ENCODE data around the gene SCAPER.

GRCh38 chr15:76625267-76625666 lies 279.9 kb downstream of the SCAPER start:
- TF ChIP-seq CTCF (IDR thresholded peaks at IDR 0.05; ENCODE audit: insufficient read depth, low read length) (no peak), GABPA (IDR thresholded peaks at IDR 0.05; ENCODE audit: low read depth) (no peak), REST (IDR thresholded peaks at IDR 0.05; ENCODE audit: insufficient replicate concordance, low read depth) (no peak)

All from HL-60 (cell line).